Activated T-helper 2 cell treated with anti-CD3 and anti-CD28 coated beads, Interferon-gamma antibody, Interleukin-2, Interleukin-4, amounts not matched to agents 10 μg/mL and 5 μg/mL and 100 μg/mL, durations not matched to agents 14 hours and 24 hours and 36 hours (primary cell): ENCODE results near the gene DHCR7. TPM values are rescaled to one million over a fixed set of nuclear protein-coding genes. Genes with fewer than 3 reads are reported as not detected.

Experiments
- DNase-seq: peaks from one replicate; pipeline ENCODE4 v3.0.0; 2021; ENCODE audit warnings: low spot score
- H3K27ac Mint-ChIP-seq: one replicate; pipeline ENCODE4 v1.8.0; 2021; ENCODE audit warnings: mixed read lengths
- H3K27me3 Mint-ChIP-seq: one replicate; pipeline ENCODE4 v1.8.0; 2021; ENCODE audit warnings: low read depth, mixed read lengths
- H3K36me3 Mint-ChIP-seq: one replicate; pipeline ENCODE4 v1.8.0; 2021; ENCODE audit warnings: low read depth, mixed read lengths
- H3K4me1 Mint-ChIP-seq: one replicate; pipeline ENCODE4 v1.8.0; 2021; ENCODE audit warnings: low read depth, mixed read lengths
- H3K4me3 Mint-ChIP-seq: one replicate; pipeline ENCODE4 v1.8.0; 2021; ENCODE audit warnings: low read depth, mild to moderate bottlenecking, moderate library complexity, mixed read lengths
- H3K9me3 Mint-ChIP-seq: one replicate; pipeline ENCODE4 v1.8.0; 2021; ENCODE audit warnings: mixed read lengths
- intact Hi-C: fragments of 100-400 bp; cut with micrococcal nuclease; formaldehyde crosslinking; loops from one replicate; pipeline ENCODE4 v1.15.1; 2023
- total RNA-seq: library from RNA; stranded (reverse); gene quantifications from 2 replicates; pipeline ENCODE4 v1.2.3, GENCODE V29; 2022

The DHCR7 gene
- total RNA-seq, 1 donor from 2014 or later: 129 TPM

DNA sequence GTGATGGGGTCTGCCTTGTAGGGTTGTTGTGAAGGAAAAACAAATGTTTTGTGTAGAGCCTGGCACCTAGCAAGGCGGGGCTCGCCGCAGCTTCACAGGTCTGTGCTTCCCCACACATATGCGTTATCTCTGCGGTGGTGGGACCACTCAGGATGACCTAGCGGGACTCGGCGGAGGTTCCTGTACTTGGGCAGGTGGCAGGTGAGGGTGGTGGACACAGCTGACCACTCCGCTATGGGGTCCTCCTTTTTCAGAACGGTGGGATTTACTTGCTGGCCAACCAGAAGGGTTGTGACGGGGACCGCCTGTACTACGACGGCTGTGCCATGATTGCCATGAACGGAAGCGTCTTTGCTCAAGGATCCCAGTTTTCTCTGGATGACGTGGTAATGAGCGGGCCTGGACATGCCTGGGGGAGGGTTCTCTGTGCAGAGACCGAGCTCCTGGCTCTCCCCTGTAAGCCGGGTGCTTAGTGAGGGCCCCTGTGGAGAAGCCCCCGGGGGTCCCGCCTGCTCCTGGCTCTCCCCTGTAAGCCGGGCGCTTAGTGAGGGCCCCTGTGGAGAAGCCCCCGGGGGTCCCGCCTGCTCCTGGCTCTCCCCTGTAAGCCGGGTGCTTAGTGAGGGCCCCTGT, 26.1 kb upstream of the DHCR7 start:
- H3K36me3 Mint-ChIP-seq: peaks cover 34% of the 10 kb centered on the region
- no peak for DNase-seq
- H3K4me3 Mint-ChIP-seq: no peak overlapping the region
- H3K9me3 Mint-ChIP-seq: no peaks in the 10 kb centered on the region
- no peak overlapping the region for H3K27ac Mint-ChIP-seq
- peaks cover 3% of the 10 kb centered on the region for H3K4me1 Mint-ChIP-seq
- no peaks in the 10 kb centered on the region for H3K27me3 Mint-ChIP-seq
- intact Hi-C loops: no loop called here

GRCh38 chr11:71473793-71474080, 25.5 kb upstream of the DHCR7 start:
- no peak overlapping the region for H3K4me3 Mint-ChIP-seq
- peaks cover 36% of the 10 kb centered on the region for H3K36me3 Mint-ChIP-seq
- no peak for DNase-seq
- H3K4me1 Mint-ChIP-seq: peaks cover 3% of the 10 kb centered on the region
- H3K27me3 Mint-ChIP-seq: no peaks in the 10 kb centered on the region
- H3K27ac Mint-ChIP-seq: no peak overlapping the region
- H3K9me3 Mint-ChIP-seq: no peaks in the 10 kb centered on the region
- intact Hi-C loops: no loop called here

DNA sequence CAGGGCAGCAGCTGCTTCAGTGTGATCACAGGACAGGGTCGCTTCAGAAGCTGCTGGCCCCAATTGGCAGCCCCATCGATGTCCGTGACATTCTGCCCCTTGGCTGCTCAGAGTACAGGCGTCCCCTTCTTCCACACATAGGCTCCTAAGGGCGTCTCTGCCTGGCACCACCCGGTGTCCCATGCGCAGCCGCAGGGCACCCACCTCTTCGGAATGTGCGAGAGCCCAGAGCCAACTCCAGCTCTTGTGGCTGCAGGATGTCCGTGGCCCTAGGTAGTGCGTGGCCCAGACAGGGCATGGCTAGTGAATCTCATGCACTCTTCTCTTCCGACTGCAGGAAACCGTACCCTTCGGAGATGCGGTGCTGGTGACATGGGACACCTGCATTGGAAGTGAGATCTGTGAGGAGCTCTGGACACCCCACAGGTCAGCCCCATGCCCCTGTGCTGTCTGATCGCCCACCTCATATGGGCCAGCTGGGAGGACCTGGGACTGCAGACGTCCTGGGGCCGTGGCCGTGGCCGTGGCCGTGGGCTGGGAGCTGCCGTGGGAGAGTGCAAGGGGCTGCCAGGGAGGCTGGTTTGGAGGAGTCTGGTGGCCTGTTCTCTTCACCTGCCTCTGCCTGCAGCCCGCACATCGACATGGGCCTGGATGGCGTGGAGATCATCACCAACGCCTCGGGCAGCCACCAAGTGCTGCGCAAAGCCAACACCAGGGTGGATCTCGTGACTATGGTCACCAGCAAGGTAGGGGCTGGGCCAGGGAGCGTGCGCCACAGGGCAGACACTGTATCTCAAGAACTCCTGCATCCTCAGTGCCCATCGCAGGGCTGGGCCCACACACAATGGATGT, 25.0 kb upstream of the DHCR7 start:
- DNase-seq: no peak
- no peaks in the 10 kb centered on the region for H3K9me3 Mint-ChIP-seq
- H3K36me3 Mint-ChIP-seq: peaks cover 37% of the 10 kb centered on the region
- no peak overlapping the region for H3K27ac Mint-ChIP-seq
- intact Hi-C loops: no loop called here
- no peak overlapping the region for H3K4me3 Mint-ChIP-seq
- H3K27me3 Mint-ChIP-seq: no peaks in the 10 kb centered on the region
- H3K4me1 Mint-ChIP-seq: peaks cover 3% of the 10 kb centered on the region

DNA sequence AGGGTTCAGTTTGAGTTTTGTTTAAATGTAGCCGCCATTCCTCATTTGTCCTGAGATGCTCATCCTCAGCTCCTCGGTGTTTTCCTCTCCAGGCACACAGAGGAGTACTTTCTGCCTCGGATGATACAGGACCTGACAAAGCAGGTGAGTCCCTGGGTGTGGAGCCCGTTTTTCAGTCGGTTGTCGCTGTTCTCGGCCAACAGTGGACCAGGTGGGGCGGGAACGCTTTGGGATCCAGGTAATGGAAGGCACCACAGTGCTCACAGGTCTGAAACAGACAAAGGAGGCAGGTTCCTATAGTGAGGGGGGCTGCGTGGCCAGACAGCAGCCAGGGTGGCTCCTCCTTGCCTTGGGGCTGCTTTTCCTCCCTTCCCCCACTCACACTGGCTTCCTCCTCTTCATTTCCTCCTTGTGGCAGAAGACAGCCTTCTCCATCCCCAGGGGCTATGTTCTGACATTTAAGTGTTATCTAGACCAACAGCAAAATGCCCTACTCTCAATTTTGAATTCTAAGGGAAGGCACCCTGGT, 24.2 kb upstream of the DHCR7 start:
- H3K4me1 Mint-ChIP-seq: peaks cover 3% of the 10 kb centered on the region
- no peak for DNase-seq
- no peaks in the 10 kb centered on the region for H3K9me3 Mint-ChIP-seq
- H3K4me3 Mint-ChIP-seq: no peak overlapping the region
- peaks cover 39% of the 10 kb centered on the region for H3K36me3 Mint-ChIP-seq
- H3K27ac Mint-ChIP-seq: no peak overlapping the region
- H3K27me3 Mint-ChIP-seq: no peaks in the 10 kb centered on the region
- intact Hi-C loops: no loop called here

DNA sequence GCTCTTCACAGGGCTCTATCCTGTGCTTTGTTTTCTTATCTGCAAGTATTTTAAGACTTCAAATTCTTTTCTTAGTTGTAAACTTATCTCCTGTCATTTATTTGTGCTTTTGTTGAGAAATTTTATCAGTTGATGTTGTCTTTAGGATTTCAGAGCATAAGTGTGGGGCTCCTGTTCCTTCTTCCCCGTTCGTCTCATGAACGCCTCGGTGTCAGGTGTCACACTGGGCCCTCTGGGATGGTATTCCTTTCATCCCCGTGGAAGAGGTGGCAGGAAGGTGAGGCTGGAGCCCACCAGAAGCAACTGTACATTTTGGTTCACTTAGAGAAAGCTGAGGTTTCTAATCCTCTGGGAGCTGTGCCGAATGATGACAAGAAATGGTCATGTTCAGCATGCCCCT, 22.8 kb upstream of the DHCR7 start:
- H3K27me3 Mint-ChIP-seq: no peaks in the 10 kb centered on the region
- no peaks in the 10 kb centered on the region for H3K9me3 Mint-ChIP-seq
- peaks cover 47% of the 10 kb centered on the region for H3K36me3 Mint-ChIP-seq
- intact Hi-C loops: no loop called here
- DNase-seq: no peak
- no peak overlapping the region for H3K4me3 Mint-ChIP-seq
- no peak overlapping the region for H3K27ac Mint-ChIP-seq
- peaks cover 3% of the 10 kb centered on the region for H3K4me1 Mint-ChIP-seq

DNA sequence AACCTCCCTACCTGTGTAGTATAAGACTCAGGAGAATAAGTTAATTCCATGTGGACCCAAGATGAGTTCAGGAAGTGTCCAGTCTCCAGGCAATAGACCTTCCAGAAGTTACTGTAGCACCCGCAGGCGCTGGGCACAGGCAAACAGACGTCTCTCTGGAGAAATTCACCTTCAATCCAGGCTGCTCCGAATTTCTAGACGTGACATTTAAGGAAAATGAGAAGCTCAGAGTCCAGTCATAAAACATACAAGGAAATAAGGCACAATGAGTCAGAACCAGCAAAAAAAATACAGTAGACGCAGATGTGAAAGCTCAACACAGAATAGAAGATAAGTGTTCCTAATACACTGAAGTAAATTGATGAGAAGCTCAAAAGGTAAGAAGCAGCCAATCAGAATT, 19.0 kb upstream of the DHCR7 start:
- Mint-ChIP-seq H3K4me3 (no peak overlapping the region), H3K36me3 (peaks cover 66% of the 10 kb centered on the region), H3K4me1 (peaks cover 3% of the 10 kb centered on the region), H3K27me3 (no peaks in the 10 kb centered on the region), H3K27ac (no peak overlapping the region), H3K9me3 (no peaks in the 10 kb centered on the region)
- intact Hi-C loops: no loop called here
- no peak for DNase-seq

DNA sequence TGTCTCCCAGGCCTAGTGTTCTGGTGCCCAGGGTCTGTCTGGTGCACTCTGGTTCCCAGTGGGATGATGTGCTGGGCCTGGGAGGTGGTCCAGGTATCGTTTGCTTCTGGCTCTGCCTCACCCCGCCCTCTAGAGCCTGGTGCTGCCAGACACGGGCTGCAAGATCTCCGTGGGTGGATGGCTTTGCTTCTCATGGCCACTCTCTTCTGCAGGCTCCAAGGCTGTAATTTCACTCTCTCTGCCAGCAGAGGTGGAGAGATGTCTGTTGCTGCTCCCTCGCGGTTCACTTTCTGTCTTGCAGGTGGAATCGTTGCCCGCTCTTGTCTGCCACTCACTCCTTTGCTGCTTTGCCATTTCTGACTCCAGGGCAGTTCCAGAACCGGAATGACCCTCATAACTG, 18.2 kb upstream of the DHCR7 start:
- peak overlapping the region; percentile 19 for H3K27ac Mint-ChIP-seq
- intact Hi-C loops: no loop called here

GRCh38 chr11:71465054-71465453, 16.9 kb upstream of the DHCR7 start:
- H3K27ac Mint-ChIP-seq: no peak overlapping the region
- intact Hi-C loops: no loop called here
- H3K27me3 Mint-ChIP-seq: no peaks in the 10 kb centered on the region

More for the DNA sequence above, 18.2 kb upstream of the DHCR7 start:
- H3K9me3 Mint-ChIP-seq: no peaks in the 10 kb centered on the region
- H3K36me3 Mint-ChIP-seq: peaks cover 68% of the 10 kb centered on the region
- peaks cover 3% of the 10 kb centered on the region for H3K4me1 Mint-ChIP-seq
- no peak for DNase-seq
- H3K27me3 Mint-ChIP-seq: no peaks in the 10 kb centered on the region
- H3K4me3 Mint-ChIP-seq: no peak overlapping the region

GRCh38 chr11:71463331-71464211, 15.4 kb upstream of the DHCR7 start:
- H3K27ac Mint-ChIP-seq: no peak overlapping the region
- intact Hi-C loops: no loop called here
- H3K4me3 Mint-ChIP-seq: no peak overlapping the region
- peaks cover 85% of the 10 kb centered on the region for H3K36me3 Mint-ChIP-seq
- DNase-seq: no peak
- H3K4me1 Mint-ChIP-seq: no peaks in the 10 kb centered on the region
- H3K27me3 Mint-ChIP-seq: no peaks in the 10 kb centered on the region
- no peaks in the 10 kb centered on the region for H3K9me3 Mint-ChIP-seq

More at GRCh38 chr11:71465054-71465453, 16.9 kb upstream of the DHCR7 start:
- no peaks in the 10 kb centered on the region for H3K4me1 Mint-ChIP-seq
- no peak overlapping the region for H3K4me3 Mint-ChIP-seq
- no peak for DNase-seq
- no peaks in the 10 kb centered on the region for H3K9me3 Mint-ChIP-seq
- H3K36me3 Mint-ChIP-seq: peaks cover 78% of the 10 kb centered on the region

DNA sequence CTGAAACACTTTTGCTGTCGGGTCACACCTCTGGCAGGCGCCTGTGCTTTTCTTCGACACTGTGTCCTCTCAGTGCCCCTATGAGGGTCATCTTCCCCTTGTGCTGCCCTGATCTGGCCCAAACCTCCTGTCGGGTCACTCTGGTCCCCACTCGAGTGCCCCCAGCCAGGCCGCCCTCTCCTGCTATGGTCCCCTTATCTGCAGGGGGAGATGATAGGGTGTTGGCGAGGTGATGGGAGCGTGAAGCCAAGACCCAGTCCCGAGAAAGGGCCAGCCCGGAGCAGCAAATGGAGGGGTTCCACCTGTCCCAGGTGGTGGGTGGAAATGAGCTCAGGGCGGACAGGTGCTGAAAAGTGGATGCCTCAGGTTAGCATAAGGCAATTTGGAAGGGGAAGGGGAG, 14.5 kb upstream of the DHCR7 start:
- Mint-ChIP-seq H3K27me3 (no peaks in the 10 kb centered on the region), H3K9me3 (no peaks in the 10 kb centered on the region), H3K36me3 (peaks cover 83% of the 10 kb centered on the region)

GRCh38 chr11:71461696-71462095, 13.5 kb upstream of the DHCR7 start:
- intact Hi-C loops: no loop called here
- no peaks in the 10 kb centered on the region for H3K27me3 Mint-ChIP-seq
- H3K27ac Mint-ChIP-seq: no peak overlapping the region
- H3K36me3 Mint-ChIP-seq: peaks cover 80% of the 10 kb centered on the region
- DNase-seq: no peak
- H3K9me3 Mint-ChIP-seq: no peaks in the 10 kb centered on the region
- H3K4me1 Mint-ChIP-seq: no peaks in the 10 kb centered on the region
- H3K4me3 Mint-ChIP-seq: no peak overlapping the region

More for the DNA sequence above, 14.5 kb upstream of the DHCR7 start:
- Mint-ChIP-seq H3K4me3 (no peak overlapping the region), H3K4me1 (no peaks in the 10 kb centered on the region), H3K27ac (no peak overlapping the region)
- intact Hi-C loops: no loop called here
- no peak for DNase-seq

GRCh38 chr11:71459767-71460320, 11.7 kb upstream of the DHCR7 start:
- Mint-ChIP-seq H3K4me3 (no peak overlapping the region), H3K27ac (no peak overlapping the region), H3K27me3 (no peaks in the 10 kb centered on the region), H3K36me3 (peaks cover 83% of the 10 kb centered on the region), H3K4me1 (peaks cover 9% of the 10 kb centered on the region), H3K9me3 (no peaks in the 10 kb centered on the region)
- no peak for DNase-seq
- intact Hi-C loops: no loop called here
